Bronchial epithelial cell (primary cell): ENCODE data around the gene PKD1. TPM values are rescaled to one million over a fixed set of nuclear protein-coding genes. Genes with fewer than 3 reads are reported as not detected.

Source experiments
- DNase-seq: peaks from one replicate; pipeline ENCODE4 v3.0.0-alpha.2; 2010; ENCODE audit warnings: low read depth
- FAIRE-seq: peaks from 2 replicates; lab custom pipeline; 2011; peaks lifted over from hg19 to GRCh38; lab: Jason Lieb, UNC
- H3K27me3 ChIP-seq: 2 replicates; pipeline ENCODE4 v1.5.1; 2011; ENCODE audit warnings: low read length; ENCODE audit not compliant: control insufficient read depth, insufficient read depth
- H3K36me3 ChIP-seq: 2 replicates; pipeline ENCODE4 v1.5.1; 2011; ENCODE audit warnings: low read length; ENCODE audit not compliant: control insufficient read depth, insufficient read depth
- H3K4me3 ChIP-seq: 2 replicates; pipeline ENCODE4 v1.5.1; 2011; ENCODE audit warnings: mild to moderate bottlenecking, low read depth, low read length, control low read depth
- total RNA-seq: library from RNA; depleted of rRNA; stranded (reverse); fragments of >200 nt; gene quantifications from 2 replicates; pipeline ENCODE4 v1.2.1, GENCODE V29; 2014
- TF ChIP-seq, protein P1 (sequence below): IDR thresholded peaks from 2 replicates; pipeline ENCODE4 v1.5.1; 2011; ENCODE audit warnings: mild to moderate bottlenecking, moderate library complexity, low read length, control low read depth, inconsistent platforms; ENCODE audit not compliant: insufficient read depth, severe bottlenecking

Gene PKD1
- total RNA-seq, 1 donor from 2014 or later: 56.1 TPM

- no peaks in the 10 kb centered on the region for H3K27me3 ChIP-seq
- DNase-seq (no peak), FAIRE-seq (no peak)
- H3K4me3 ChIP-seq: no peak overlapping the region
- TF ChIP-seq, protein P1, sequence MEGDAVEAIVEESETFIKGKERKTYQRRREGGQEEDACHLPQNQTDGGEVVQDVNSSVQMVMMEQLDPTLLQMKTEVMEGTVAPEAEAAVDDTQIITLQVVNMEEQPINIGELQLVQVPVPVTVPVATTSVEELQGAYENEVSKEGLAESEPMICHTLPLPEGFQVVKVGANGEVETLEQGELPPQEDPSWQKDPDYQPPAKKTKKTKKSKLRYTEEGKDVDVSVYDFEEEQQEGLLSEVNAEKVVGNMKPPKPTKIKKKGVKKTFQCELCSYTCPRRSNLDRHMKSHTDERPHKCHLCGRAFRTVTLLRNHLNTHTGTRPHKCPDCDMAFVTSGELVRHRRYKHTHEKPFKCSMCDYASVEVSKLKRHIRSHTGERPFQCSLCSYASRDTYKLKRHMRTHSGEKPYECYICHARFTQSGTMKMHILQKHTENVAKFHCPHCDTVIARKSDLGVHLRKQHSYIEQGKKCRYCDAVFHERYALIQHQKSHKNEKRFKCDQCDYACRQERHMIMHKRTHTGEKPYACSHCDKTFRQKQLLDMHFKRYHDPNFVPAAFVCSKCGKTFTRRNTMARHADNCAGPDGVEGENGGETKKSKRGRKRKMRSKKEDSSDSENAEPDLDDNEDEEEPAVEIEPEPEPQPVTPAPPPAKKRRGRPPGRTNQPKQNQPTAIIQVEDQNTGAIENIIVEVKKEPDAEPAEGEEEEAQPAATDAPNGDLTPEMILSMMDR: no peak
- peaks cover 29% of the 10 kb centered on the region for H3K36me3 ChIP-seq
Observed at GRCh38 chr16:2082983-2083364, 52.7 kb downstream of the PKD1 start.

DNA sequence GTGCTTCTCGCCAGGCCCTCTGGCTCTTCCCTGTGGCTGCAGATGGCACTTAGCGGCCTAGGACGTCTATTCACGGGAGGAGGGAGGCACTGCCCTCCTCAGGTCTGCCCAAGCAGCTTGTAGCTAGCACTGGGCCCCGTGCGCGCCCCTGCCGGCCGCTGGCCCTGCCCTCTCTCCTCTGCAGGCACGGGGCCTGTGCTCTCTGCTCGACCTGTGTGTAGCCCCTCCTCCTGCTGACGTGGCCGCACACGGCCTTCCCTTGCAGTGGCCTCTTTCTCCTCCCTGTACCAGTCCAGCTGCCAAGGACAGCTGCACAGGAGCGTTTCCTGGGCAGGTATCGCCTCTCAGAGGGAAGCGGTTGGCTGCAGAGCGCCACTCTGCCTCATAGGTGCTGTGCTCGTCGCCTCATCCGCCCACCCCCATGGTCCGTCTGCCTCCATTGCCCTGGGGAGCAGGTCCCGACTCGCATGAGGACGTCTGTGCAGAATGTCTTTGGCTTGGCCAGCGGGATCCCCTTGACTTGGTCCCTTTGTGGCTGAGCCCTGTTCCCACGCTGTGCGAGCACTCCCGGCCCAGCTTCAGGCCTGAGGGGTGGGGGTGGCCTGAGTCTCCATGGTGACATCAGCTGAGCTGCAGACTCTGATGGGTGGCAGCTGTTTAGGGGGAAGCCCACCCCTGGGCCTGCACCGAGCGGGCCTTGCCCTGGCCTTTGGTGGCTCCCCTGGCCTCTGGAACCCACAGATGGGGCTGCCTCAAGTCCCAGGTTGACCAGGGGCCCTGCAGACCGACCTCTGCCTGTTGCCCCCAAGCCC is 53.3 kb downstream of the PKD1 start:
- no peak overlapping the region for H3K4me3 ChIP-seq
- peak; percentile 75 for DNase-seq
- TF ChIP-seq, protein P1: peak; percentile 32
- no peak for FAIRE-seq
- peaks cover 26% of the 10 kb centered on the region for H3K36me3 ChIP-seq
- no peaks in the 10 kb centered on the region for H3K27me3 ChIP-seq

- no peak for FAIRE-seq
- H3K4me3 ChIP-seq: no peak overlapping the region
Observed at GRCh38 chr16:2081201-2082084, 54.3 kb downstream of the PKD1 start.

GRCh38 chr16:2079991-2080390 is 55.7 kb downstream of the PKD1 start:
- TF ChIP-seq, protein P1: no peak
- FAIRE-seq: no peak
- Histone ChIP-seq H3K4me3 (no peak overlapping the region), H3K36me3 (peaks cover 27% of the 10 kb centered on the region), H3K27me3 (no peaks in the 10 kb centered on the region)
- DNase-seq: no peak

More at GRCh38 chr16:2081201-2082084, 54.3 kb downstream of the PKD1 start:
- Histone ChIP-seq H3K27me3 (no peaks in the 10 kb centered on the region), H3K36me3 (peaks cover 26% of the 10 kb centered on the region)
- DNase-seq: no peak
- TF ChIP-seq, protein P1: no peak

- FAIRE-seq: peak; percentile 72
- Histone ChIP-seq H3K4me3 (no peak overlapping the region), H3K27me3 (no peaks in the 10 kb centered on the region), H3K36me3 (peaks cover 28% of the 10 kb centered on the region)
- DNase-seq: no peak
- TF ChIP-seq, protein P1: no peak
Observed at GRCh38 chr16:2079311-2079800, 56.3 kb downstream of the PKD1 start.
